IPS DF 6.9 (cell line): ENCODE data around the gene PARD3.
"Not testable (repeated sequence)": the region's sequence is repeated elsewhere in the genome, so short reads cannot be mapped to it uniquely, and the experiment has no call there.

ENCODE experiments used
- DNase-seq: peaks from one replicate; pipeline ENCODE4 v3.0.0-alpha.2; 2013; ENCODE audit warnings: low read depth, low spot score
- H3K27ac ChIP-seq: one replicate; pipeline ENCODE4 v1.5.1; 2013; ENCODE audit warnings: low read length, control low read depth
- H3K27me3 ChIP-seq: 2 replicates; pipeline ENCODE4 v1.6.1; 2013; ENCODE audit warnings: mild to moderate bottlenecking, low read length; ENCODE audit not compliant: control insufficient read depth, insufficient read depth
- H3K36me3 ChIP-seq: 2 replicates; pipeline ENCODE4 v1.6.1; 2013; ENCODE audit warnings: low read length; ENCODE audit not compliant: control insufficient read depth, insufficient read depth
- H3K4me1 ChIP-seq: 2 replicates; pipeline ENCODE4 v1.6.1; 2013; ENCODE audit warnings: low read length; ENCODE audit not compliant: control insufficient read depth, insufficient read depth
- H3K4me3 ChIP-seq: 2 replicates; pipeline ENCODE4 v1.5.1; 2013; ENCODE audit warnings: mild to moderate bottlenecking, low read length
- H3K9me3 ChIP-seq: 2 replicates; pipeline ENCODE4 v1.6.1; 2013; ENCODE audit warnings: low read length, inconsistent platforms; ENCODE audit not compliant: control insufficient read depth, insufficient read depth
- WGBS: extraction: QIAGEN DNeasy Blood & Tissue Kit; methylation state at CpG from one replicate; pipeline ENCODE4 v1.1.7; 2013; ENCODE audit warnings: mixed read lengths, missing lambda C conversion rate; ENCODE audit not compliant: insufficient read length, insufficient coverage; 5-methylcytosine and 5-hydroxymethylcytosine counted together

The PARD3 gene

DNA sequence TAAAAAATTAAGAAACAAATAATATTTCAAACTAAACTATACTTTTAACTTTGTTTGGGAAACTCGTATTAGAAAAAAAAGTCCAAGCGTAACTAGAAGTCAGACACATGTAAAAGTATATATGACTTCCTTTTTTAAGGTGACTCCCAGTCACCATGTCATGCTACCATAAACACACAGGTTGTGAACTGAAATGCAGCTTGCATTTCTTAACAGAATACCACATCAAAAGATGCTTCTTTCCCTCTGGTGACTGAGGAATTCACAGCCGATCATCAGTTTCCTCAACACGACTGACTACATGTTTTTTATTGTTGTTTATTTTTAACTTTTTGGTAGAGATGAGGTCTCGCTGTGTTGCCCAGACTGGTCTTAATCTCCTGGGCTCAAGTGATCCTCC is 445.0 kb downstream of the PARD3 start:
- Histone ChIP-seq H3K4me1 (no peaks in the 10 kb centered on the region), H3K36me3 (no peaks in the 10 kb centered on the region), H3K9me3 (no peaks in the 10 kb centered on the region), H3K27me3 (no peaks in the 10 kb centered on the region), H3K4me3 (no peak overlapping the region), H3K27ac (no peak overlapping the region)
- no peak for DNase-seq
- WGBS: no CpG with 5 or more reads among the region's 5 CpGs

DNA sequence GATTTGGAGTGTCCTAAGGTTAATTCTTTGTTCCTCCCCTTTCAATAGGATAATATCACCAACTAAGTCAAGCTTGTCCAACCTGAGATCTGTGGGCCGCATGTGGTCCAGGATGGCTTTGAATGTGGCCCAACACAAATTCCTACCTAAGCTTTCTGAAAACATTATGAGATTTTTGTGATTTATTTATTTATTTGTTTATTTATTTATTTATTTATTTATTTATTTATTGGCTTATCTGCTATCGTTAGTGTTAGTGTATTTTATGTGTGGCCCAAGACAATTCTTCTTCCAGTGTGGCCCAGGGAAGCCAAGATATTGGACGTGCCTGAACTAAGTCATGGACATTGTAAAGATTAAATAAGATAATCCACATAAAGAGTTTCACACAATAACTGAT is 446.0 kb downstream of the PARD3 start:
- no CpG with 5 or more reads among the region's 3 CpGs for WGBS
- H3K27me3 ChIP-seq: no peaks in the 10 kb centered on the region
- DNase-seq: no peak
- no peak overlapping the region for H3K4me3 ChIP-seq
- no peak overlapping the region for H3K27ac ChIP-seq
- no peaks in the 10 kb centered on the region for H3K9me3 ChIP-seq
- no peaks in the 10 kb centered on the region for H3K4me1 ChIP-seq
- H3K36me3 ChIP-seq: no peaks in the 10 kb centered on the region

DNA sequence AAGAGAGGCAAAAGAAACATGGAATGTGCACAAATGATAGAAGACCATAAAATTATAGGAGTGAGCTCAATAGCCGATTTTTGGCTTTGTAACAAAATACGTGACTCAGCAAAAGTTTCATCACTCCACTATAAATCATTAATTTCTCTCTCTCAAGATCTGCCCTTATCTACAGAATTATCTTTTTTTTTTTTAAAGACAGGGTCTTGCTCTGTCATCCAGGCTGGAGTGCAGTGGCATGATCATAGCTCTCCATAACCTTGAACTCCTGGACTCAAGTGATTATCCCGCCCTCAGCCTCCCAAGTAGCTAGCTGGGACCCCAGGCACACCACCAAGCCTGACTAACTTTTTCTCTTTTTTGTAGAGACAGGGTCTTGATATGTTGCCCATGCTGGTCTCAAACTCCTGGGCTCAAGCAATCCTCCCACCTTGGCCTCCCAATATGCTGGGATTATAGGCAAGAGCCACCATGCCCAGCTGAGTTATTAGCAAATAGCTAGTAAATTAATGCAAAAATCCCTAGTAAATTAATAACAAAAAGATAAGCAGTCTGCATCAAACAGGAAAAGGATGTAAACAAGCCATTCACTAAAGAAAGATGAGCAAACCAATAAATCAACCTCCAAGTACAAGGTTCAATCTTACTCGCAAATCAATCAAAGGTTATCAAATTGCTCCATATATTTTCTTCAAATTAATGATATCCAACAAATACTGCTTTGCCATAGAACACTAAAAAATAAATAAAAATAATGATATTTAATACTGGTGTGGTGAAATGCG is 450.7 kb downstream of the PARD3 start:
- WGBS: 100% methylated on average over 1 of the region's 5 CpGs
- H3K27me3 ChIP-seq: no peaks in the 10 kb centered on the region
- no peaks in the 10 kb centered on the region for H3K4me1 ChIP-seq
- no peaks in the 10 kb centered on the region for H3K9me3 ChIP-seq
- no peak overlapping the region for H3K27ac ChIP-seq
- DNase-seq: no peak
- no peak overlapping the region for H3K4me3 ChIP-seq
- no peaks in the 10 kb centered on the region for H3K36me3 ChIP-seq

DNA sequence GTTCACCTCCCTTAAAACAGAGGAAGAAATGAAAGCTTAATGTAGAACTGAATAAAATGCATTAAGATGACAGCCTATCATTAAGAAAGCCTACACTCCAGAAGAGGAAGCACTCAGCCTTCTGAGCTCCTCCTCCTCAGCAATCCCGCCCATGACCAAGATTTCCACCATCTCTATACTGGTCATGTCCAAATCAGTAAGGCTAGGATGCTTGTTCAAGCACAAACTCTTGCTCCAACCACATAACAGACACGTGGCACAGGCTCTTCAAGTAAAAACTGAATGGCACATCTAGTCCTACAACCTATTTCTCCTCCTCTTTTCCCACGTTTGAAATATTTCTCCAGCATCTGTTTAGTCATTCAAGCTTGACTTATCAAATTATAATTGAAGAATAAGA is 454.1 kb downstream of the PARD3 start:
- no peaks in the 10 kb centered on the region for H3K4me1 ChIP-seq

DNA sequence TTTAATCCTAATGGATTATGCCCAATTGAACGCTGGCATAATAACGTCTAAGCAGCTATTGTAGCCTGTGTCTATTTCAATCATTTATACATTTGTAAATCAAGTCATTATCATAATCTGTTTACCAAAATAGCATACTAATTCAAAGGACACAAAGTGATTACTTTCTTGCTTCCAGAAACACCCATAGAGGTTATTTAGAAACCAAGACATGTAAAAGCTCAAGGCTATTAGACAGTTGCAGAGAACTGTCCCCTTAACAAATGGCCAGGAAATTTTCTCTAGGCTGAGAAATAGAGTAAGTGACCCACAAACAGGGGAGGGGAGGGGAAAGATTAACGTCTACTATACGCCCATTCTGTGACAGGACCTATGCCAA is 455.7 kb downstream of the PARD3 start:
- no CpG with 5 or more reads among the region's 4 CpGs for WGBS

More for the DNA sequence above, 454.1 kb downstream of the PARD3 start:
- H3K27me3 ChIP-seq: no peaks in the 10 kb centered on the region
- no peak overlapping the region for H3K27ac ChIP-seq
- no peak for DNase-seq
- no peaks in the 10 kb centered on the region for H3K36me3 ChIP-seq
- no peak overlapping the region for H3K4me3 ChIP-seq
- WGBS: no CpG with 5 or more reads among the region's 3 CpGs
- no peaks in the 10 kb centered on the region for H3K9me3 ChIP-seq

DNA sequence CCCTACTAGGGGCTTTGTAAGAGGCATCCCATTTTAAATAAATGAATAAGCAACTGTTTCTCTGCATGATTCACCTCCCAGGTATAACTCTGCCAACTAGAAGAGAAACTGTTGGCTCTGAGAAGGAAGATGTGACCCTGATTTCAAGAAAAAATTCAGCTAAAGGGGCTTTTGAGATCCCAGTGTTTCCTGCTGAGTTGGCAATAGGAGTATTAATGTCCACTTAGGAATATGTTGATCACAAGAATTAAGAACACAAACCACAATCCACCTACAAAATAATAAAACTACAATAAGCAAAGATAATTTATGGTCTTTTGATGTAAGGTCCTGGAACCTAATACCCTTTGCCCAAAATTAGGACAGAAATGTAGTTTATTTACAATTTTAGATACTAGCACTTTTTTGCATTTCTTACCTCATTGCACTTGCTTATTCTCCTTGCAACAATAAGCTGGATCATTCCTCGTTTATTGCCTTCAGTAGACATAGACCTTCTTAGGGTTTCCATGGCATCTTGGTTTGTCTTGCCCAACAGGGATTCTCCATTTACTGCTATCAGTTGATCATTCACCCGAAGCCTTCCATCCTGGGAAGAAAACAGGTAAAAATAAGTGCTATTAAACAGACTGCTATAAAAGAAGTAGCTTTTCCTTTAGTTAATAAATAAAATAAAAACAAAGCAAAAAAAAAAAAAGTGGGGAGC is 456.2 kb downstream of the PARD3 start:
- H3K4me1 ChIP-seq: no peaks in the 10 kb centered on the region
- H3K27me3 ChIP-seq: no peaks in the 10 kb centered on the region
- DNase-seq: no peak
- WGBS: no CpG with 5 or more reads among the region's 2 CpGs
- H3K36me3 ChIP-seq: no peaks in the 10 kb centered on the region
- H3K9me3 ChIP-seq: no peaks in the 10 kb centered on the region
- no peak overlapping the region for H3K4me3 ChIP-seq
- H3K27ac ChIP-seq: no peak overlapping the region

More for the DNA sequence above, 455.7 kb downstream of the PARD3 start:
- Histone ChIP-seq H3K27ac (no peak overlapping the region), H3K4me1 (no peaks in the 10 kb centered on the region), H3K9me3 (no peaks in the 10 kb centered on the region), H3K4me3 (no peak overlapping the region), H3K27me3 (no peaks in the 10 kb centered on the region), H3K36me3 (no peaks in the 10 kb centered on the region)
- no peak for DNase-seq

DNA sequence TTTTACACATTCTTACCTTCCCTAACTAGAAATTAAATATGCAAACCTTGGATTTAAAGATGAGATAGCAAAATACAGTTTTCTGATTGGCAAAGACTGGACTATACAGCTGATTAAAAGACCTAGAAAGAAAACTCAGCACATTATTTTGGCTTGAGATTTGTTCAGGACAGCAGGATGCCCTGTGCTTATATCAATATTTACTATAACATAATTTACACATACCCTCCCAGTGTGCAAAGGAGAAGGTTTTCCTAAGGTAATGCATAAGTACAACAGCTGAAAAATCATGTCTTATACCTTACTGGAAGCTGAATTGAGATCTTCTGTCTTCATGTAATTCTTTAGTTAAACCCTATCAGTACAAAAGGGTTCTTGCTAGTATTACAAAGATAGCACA is 458.6 kb downstream of the PARD3 start:
- H3K4me3 ChIP-seq: no peak overlapping the region
- H3K4me1 ChIP-seq: no peaks in the 10 kb centered on the region
- no peak for DNase-seq
- H3K27ac ChIP-seq: no peak overlapping the region
- H3K36me3 ChIP-seq: no peaks in the 10 kb centered on the region
- no peaks in the 10 kb centered on the region for H3K9me3 ChIP-seq
- H3K27me3 ChIP-seq: no peaks in the 10 kb centered on the region

DNA sequence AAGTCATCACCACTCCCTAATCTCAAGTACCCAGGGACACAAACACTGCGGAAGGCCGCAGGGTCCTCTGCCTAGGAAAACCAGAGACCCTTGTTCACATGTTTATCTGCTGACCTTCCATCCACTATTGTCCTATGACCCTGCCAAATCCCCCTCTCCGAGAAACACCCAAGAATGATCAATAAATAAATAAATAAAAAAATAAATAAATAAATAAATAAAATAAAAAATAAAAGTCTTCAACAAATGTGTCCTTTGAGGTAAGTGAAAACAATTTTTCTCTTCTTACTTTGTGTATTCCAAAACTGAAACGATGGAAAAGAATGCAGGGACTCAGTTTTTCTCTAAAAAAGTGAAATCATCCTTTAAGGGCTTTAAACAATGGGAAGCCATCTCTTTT is 461.6 kb downstream of the PARD3 start:
- H3K27ac ChIP-seq, H3K36me3 ChIP-seq, H3K9me3 ChIP-seq, H3K4me3 ChIP-seq, H3K27me3 ChIP-seq, H3K4me1 ChIP-seq, DNase-seq: not testable (repeated sequence)
- WGBS: no CpG with 5 or more reads among the region's 4 CpGs

DNA sequence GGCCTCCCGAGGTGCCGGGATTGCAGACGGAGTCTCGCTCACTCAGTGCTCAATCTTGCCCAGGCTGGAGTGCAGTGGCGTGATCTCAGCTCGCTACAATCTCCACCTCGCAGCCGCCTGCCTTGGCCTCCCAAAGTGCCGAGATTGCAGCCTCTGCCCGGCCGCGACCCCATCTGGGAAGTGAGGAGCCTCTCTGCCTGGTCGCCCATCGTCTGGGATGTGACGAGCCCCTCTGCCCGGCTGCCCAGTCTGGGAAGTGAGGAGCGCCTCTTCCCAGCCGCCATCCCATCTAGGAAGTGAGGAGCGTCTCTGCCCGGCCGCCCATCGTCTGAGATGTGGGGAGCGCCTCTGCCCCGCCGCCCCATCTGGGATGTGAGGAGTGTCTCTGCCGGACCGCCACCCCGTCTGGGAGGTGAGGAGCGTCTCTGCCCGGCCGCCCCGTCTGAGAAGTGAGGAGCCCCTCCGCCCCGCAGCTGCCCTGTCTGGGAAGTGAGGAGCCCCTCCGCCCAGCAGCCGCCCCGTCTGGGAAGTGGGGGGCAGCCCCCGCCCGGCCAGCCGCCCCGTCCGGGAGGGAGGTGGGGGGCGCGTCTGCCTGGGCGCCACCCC is 462.4 kb downstream of the PARD3 start:
- not testable (repeated sequence) for H3K27ac ChIP-seq, H3K9me3 ChIP-seq, H3K4me3 ChIP-seq, H3K36me3 ChIP-seq, H3K4me1 ChIP-seq, H3K27me3 ChIP-seq, DNase-seq
- no CpG with 5 or more reads among the region's 45 CpGs for WGBS

DNA sequence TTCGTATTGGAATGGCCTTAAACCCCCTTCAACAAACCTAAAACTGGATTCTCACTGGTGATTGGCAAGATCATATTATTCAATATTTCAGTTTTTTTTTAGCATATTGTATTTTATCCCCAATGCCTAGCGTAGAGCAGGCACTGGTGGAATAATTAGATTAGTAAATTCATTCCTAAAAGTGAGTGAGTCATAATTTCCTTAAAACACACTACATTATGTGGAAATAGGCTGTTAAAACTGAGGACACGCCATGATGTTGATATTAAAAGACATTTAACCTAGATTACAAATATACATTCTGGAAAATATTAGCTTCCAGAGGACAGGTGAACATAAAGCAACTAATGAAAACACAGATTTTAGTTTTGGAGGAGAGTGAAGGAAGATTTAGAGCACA is 463.9 kb downstream of the PARD3 start:
- H3K27me3 ChIP-seq: no peaks in the 10 kb centered on the region
- no peaks in the 10 kb centered on the region for H3K4me1 ChIP-seq
- no peaks in the 10 kb centered on the region for H3K9me3 ChIP-seq
- WGBS: no CpG with 5 or more reads among the region's 3 CpGs
- no peak for DNase-seq
- H3K27ac ChIP-seq: no peak overlapping the region
- H3K4me3 ChIP-seq: no peak overlapping the region
- no peaks in the 10 kb centered on the region for H3K36me3 ChIP-seq
